ENCODE data around the gene MED22.
"Not testable (repeated sequence)": the region's sequence is repeated elsewhere in the genome, so short reads cannot be mapped to it uniquely, and the experiment has no call there.

The MED22 gene

GRCh38 chr9:133334161-133334560, 13.8 kb downstream of the MED22 start:
- no peak for DNase-seq

- DNase-seq, result no peak
These were observed 14.4 kb downstream of the MED22 start for GRCh38 chr9:133333566-133333965.

GRCh38 chr9:133333011-133333410, 14.9 kb downstream of the MED22 start:
- DNase-seq, result no peak

- no peak for DNase-seq
These were observed 15.6 kb downstream of the MED22 start for GRCh38 chr9:133332381-133332730.

GRCh38 chr9:133331641-133332380, 16.1 kb downstream of the MED22 start:
- DNase-seq, result no peak

GRCh38 chr9:133331221-133331620, 16.7 kb downstream of the MED22 start:
- no peak for DNase-seq

GRCh38 chr9:133329306-133330156, 18.4 kb downstream of the MED22 start:
- DNase-seq, result not testable (repeated sequence)

GRCh38 chr9:133327834-133328484, 20.0 kb downstream of the MED22 start:
- DNase-seq, result no peak

- DNase-seq, result not testable (repeated sequence)
These were observed 20.9 kb downstream of the MED22 start for GRCh38 chr9:133327021-133327420.

- no peak for DNase-seq
These were observed 23.8 kb downstream of the MED22 start for GRCh38 chr9:133323991-133324703.

GRCh38 chr9:133323211-133323610, 24.7 kb downstream of the MED22 start:
- DNase-seq, result no peak

- DNase-seq, result no peak
These were observed 25.2 kb downstream of the MED22 start for GRCh38 chr9:133322701-133323100.

GRCh38 chr9:133321411-133321935, 26.5 kb downstream of the MED22 start:
- no peak for DNase-seq

- no peak for DNase-seq
These were observed 27.5 kb downstream of the MED22 start for GRCh38 chr9:133320421-133320881.

GRCh38 chr9:133317551-133317950, 30.4 kb downstream of the MED22 start:
- not testable (repeated sequence) for DNase-seq

- DNase-seq, result no peak
These were observed 31.9 kb downstream of the MED22 start for GRCh38 chr9:133315997-133316396.

- DNase-seq, result no peak
These were observed 38.3 kb downstream of the MED22 start for GRCh38 chr9:133309608-133310007.

GRCh38 chr9:133307301-133307700, 40.6 kb downstream of the MED22 start:
- DNase-seq, result no peak

GRCh38 chr9:133306242-133307204, 41.4 kb downstream of the MED22 start:
- no peak for DNase-seq

GRCh38 chr9:133305731-133306130, 42.2 kb downstream of the MED22 start:
- no peak for DNase-seq

All from CD4-positive, alpha-beta T cell treated with Interleukin-1 beta for 1 hour (primary cell).